GM18868 (cell line): ENCODE data around the gene HDLBP.

ENCODE experiments used
- ATAC-seq: cut with Tn5 transposase; IDR thresholded peaks from one replicate; pipeline ENCODE4 v1.9.1; 2021; ENCODE audit warnings: mild to moderate bottlenecking, moderate library complexity; ENCODE audit not compliant: unreplicated experiment

The HDLBP gene, protein sequence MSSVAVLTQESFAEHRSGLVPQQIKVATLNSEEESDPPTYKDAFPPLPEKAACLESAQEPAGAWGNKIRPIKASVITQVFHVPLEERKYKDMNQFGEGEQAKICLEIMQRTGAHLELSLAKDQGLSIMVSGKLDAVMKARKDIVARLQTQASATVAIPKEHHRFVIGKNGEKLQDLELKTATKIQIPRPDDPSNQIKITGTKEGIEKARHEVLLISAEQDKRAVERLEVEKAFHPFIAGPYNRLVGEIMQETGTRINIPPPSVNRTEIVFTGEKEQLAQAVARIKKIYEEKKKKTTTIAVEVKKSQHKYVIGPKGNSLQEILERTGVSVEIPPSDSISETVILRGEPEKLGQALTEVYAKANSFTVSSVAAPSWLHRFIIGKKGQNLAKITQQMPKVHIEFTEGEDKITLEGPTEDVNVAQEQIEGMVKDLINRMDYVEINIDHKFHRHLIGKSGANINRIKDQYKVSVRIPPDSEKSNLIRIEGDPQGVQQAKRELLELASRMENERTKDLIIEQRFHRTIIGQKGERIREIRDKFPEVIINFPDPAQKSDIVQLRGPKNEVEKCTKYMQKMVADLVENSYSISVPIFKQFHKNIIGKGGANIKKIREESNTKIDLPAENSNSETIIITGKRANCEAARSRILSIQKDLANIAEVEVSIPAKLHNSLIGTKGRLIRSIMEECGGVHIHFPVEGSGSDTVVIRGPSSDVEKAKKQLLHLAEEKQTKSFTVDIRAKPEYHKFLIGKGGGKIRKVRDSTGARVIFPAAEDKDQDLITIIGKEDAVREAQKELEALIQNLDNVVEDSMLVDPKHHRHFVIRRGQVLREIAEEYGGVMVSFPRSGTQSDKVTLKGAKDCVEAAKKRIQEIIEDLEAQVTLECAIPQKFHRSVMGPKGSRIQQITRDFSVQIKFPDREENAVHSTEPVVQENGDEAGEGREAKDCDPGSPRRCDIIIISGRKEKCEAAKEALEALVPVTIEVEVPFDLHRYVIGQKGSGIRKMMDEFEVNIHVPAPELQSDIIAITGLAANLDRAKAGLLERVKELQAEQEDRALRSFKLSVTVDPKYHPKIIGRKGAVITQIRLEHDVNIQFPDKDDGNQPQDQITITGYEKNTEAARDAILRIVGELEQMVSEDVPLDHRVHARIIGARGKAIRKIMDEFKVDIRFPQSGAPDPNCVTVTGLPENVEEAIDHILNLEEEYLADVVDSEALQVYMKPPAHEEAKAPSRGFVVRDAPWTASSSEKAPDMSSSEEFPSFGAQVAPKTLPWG (N-terminal part only)

DNA sequence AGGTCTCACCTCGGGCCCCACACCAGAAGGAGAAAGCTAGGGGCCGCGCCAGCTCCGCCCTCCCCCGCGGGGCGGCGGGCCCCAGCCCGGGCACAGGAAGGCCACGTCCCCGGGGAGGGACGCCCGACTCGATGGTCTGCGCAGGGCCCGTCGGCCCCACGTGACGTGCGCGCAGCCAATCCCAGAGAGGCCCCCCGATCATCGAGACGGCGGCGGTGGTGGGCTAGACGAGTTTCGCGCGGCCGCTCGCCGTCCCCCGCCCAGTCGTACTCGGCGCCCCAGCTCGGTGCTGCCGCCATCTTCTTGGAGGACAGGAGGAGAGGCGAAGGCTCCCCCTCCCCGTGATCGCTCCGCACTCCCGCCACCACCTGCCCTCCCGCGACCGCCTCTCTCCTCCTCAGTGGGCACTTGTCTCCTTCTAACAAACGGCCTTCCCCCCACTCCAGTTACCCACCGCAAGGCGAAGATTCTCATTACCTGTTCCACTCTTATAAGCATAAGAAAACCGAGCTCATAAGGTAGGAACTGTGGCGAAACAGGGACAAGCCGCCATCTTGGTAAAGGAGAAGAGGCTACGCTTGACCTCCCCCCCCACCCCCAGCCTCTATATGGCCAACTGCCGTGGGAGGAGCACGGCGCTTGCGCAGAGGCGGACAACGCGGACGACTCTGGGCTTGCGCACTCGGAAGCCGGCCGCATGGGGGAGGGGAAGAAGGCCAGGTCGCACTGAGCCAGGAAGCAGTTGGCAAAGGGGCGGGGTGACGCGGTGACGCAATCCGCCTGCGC, at the start of gene HDLBP:
TSS of gene HDLBP (minus strand) at position 580 of the 786 bp plus-strand sequence. CDS start 48,803 bp downstream, outside the sequence.
- ATAC-seq, result peak; percentile 68

DNA sequence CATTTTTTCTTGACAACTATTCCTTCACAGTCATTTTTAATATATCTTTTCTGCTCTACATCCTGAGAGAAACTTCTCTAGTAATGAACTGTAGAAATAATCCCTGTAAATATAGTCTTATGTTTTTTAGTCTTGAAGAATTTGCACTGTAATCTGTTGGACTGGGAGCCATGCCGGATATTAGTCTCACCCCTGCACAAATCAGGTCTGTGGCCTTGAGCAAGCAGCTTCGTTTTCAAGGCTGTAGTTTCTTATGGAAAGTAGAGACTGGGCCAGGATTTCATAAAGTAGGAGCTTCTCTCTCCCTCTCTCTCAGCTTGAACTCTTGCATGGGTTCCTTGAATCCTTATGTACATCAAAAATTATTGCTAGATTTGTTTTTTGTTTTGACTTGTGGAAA, 49.3 kb upstream of the HDLBP start:
- no peak for ATAC-seq

DNA sequence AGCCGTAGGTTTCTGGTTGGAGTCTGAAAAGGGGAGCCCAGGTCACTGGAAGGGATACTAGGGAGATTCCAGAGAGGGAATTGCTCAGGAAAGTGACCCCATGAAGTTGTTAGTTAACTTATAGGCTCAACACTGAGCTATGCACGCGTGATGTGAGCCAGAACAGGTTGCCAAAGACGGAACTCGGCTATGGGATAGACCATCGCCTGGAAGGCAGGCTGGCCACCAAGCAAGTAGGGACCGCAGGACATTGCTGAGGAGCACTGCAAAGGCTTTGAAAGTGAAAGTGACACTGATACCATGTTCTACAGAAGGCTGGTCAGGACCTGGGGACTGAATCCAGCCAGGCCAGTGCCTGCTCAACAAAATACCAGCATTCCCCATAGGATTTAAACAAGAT, 48.0 kb upstream of the HDLBP start:
- no peak for ATAC-seq

DNA sequence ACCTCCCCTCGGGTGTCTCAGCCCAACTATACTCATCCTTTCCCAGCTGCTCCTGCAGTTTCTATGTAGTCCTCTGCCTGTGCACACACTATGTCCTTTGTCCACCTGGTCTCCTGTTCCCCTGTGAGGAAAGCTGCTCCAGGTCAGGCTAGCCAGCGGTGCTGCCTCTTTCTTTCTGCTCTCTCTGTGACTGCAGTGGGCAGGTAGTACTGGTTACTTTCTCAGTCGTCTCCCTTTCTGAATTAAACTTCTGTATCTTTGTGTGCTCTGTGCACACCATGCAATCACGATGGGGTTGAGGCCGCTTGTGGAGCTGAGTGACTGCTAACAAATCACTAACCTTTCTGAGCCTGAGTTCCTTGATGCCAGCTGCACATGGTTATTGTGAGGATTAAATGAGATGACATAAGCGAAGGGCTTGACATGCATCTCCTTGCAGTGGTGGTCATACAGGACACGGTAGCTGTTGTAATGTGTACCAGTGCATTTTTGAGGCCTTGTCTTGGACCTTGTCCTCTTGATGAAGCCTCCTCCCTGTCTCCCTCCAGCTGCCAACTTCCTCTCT, 44.1 kb upstream of the HDLBP start:
- ATAC-seq, result no peak

DNA sequence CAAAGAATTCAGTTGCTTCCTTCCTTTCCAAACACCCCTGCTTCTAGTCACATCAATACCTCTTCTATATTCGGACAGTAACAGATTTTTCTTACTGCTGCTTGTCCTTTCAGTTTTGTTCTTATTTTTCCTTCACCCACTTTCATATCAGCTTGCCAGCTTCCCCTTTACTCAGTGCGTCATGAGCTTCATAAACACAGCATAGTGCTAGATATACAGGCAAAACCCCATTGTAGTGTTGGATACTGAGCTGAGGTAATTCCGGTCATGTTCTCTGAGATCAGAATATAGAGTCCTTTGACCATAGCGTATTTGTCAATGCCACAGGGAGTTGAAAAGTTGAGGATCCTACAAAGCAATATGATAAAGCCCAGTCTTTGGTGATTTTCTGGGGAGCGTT, 43.0 kb upstream of the HDLBP start:
- ATAC-seq, result peak; percentile 49

DNA sequence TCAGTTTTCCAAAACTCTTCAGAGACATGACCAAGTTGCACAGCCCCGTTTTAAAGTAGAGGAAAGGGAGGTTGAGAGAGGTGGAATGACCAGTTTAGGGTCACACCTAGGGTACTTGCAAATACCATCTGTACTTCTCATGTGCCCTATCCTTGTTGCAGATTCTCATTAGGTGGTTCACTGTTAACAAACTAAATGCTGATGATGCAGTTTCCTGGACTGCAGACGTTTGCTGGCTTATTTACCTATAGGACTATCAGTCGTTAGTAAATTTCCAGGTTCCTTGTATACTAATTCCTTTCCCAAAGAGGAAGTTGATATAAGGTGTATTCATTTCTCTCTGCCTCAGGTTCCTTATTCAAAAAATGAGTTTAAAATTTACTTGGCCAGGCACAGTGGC, 42.1 kb upstream of the HDLBP start:
- no peak for ATAC-seq

DNA sequence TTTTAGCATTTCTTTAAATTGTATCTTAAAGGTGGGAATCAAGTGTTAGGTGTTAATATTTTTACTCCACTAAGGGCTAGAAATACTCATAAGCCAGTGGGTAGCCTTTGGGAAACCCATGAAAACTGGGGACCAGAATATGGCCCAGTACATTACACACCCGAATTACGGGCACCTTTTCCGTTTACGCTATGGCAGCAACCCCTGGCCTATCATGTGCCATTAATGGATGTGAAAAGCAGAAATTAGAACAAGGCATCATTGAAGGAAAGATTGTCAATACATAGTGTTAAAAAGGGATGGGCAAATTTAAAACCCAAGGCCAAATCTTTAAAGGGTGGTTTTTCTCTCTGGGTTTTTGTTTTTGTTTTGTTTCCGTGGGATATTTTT, 41.4 kb upstream of the HDLBP start:
- ATAC-seq, result no peak

DNA sequence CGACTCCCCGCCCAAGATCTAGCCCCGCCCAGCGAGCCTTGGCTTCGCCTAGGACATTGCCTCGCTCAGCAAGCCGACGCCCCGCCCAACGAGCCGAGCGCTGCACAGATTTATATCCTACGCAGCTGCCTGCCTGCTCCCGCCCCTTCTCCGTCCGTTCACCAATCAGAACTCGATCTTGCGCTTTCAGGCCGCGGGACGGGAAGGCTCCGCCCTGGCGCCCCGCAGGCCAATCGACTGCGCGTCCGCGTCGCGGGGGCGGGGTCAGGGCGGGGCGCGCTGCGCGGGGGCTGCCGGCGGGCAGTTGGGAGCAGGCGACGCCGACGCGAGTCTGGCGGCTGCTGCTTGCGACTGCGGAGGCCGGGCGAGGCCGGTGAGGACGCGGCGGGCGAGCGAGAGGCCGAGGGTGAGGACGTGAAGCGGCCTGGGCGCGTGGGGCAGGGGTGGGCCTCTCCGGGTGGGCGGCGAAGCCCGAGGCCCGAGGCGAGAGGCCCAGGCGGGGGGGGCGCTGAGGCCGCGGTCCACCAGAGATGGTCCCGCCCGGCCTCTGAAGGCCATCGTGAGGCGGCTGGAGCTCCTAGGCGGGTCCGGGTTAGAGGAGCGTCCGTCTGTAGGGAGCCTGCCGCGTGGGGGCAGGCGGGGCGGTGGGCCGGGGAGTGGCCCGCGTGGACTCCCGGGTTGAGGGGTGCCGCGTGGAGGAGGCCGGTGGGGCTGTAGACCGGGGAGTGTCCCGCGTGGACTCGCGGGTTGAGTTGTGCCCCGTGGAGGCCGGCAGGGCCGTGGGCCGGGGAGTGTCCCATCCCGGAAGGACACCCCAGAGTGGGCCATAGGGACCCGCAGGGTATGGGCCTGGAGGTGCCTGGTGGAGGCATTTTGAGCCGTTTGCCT, 40.8 kb upstream of the HDLBP start, which contains the start of gene FARP2:
TSS of gene FARP2 (plus strand) at position 303 of the 888 bp plus-strand sequence. CDS start 16,823 bp downstream, outside the sequence.
- ATAC-seq, result peak; percentile 80

DNA sequence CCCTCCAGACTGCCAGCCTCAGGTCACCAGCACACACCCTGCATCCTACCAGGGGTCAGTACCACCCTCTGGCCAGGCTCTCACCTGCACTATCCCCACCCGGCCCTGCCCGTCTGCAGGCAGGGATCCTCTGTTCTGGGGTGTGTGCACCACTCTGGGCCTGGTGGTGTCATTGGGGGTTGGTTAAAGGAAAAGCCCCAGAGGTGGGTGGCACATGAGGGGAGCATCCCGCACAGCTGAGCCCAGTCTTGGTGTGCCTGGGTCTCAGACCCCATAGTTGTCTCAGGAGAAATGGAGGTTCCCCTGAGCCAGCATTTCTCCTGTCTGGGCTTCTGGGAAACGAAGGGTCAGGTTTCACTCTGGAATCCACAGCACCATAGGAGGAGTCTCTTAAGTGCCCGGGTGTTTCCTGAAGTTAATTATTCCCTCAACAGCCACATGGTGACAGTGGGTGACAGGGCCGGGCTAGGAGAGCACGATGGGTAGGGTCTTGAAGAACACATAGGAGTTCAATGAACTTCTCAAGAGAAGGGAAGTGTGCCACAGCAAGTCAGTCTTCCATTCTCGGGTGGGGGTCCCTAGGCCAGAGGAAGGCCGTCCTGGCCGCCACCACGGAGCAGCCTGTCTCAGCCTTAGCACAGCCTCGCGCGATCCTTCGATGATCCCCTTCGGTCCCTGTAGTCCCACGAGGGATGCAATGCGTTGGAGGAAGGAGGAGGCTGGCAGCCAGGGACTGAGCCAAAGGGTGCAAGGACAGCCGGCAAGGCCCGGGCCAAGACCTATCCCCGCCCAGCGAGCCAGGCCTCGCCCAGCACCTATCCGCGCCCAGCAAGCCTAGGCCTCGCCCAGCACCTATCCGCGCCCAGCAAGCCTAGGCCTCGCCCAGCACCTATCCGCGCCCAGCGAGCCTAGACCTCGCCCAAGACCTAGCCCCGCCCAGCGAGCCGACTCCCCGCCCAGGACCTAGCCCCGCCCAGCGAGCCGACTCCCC, 39.5 kb upstream of the HDLBP start:
- ATAC-seq, result no peak

DNA sequence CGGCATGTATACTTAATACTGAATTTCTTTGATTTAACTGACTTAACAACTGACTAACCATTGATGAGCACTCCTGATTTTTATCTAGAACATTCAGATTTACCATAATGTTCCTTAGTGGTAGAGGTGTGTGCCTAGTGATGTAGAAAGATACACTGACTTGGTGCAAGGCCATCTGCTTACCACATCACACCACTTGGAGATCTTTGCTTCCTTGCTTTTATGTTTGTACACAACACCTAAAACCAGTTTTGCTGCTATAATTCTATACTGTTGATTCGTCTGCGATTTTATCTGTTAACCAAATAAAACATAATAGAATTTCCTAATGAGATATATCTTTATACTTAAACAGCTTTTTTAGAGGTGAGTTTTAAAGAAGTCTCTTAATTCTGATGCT, 36.8 kb upstream of the HDLBP start:
- ATAC-seq, result no peak

DNA sequence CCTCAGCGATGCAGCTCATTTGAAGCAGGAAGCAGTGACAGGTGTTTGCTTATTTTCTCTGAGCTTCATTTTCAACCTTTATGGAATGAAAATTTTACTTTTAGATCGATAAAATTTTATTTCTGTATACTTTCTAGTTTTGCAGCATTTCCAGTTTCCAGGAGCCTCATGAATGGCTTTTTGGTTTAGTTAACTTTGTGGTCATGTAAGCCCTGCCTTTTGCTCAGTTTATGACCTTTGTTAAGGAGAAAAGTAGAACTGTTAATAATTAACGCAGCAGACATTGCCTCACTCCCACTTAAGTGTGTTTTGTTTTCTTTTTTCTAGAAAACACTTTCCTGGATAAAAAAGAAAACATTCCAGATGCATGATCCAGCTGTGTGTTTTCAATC, 36.2 kb upstream of the HDLBP start:
- ATAC-seq, result no peak

DNA sequence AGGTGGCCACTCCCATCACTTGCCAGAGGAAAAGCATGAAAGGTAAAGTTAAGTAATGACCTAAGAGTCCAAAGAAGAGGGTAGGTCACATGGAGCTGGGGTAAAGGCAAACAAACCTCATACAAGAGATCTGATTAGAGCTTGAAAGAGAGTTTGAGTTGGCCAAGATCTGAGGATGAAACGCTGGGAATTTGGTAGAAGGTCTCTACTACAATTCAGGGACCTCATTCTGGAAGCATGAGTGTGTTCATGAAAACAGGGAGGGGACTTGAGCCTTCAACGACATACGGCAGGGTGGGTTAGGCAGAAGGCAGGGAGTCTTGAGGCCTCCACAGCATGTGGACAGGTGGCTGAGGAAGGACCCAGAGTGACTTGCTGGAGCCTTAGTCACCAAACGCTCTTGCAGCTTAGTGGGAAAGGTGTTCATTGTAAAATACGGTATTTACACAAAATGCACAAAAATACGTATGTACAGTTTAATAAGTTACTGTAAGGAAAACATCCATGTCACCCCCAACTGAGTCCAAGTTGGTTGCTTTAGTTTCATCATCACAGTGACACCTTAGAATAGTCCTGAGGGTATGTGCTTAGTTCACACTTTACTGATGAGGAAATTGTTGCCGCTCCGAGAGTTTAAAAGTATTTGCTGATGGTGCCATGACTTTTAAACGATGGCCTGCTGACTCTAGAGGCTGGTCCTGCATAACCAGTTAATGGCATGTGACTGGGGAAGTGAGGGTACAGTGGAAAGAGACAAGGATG, 35.6 kb upstream of the HDLBP start:
- ATAC-seq, result no peak

DNA sequence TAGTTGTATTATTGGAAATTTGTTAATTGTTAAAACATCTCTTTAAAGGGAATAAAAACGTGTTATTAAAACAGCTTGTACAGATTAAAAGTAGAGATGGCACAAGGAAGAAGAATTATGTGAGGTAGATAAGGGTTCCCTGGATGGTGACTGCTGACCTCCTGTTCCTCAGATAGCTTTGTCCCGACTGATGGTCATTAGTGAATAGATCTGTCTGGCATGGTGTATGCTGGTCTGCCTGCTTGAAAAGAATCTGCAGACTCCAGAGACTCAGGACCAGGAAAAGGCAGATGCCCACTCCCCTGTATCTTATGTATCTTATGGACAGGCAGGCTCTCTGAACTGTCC, 35.0 kb upstream of the HDLBP start:
- no peak for ATAC-seq

DNA sequence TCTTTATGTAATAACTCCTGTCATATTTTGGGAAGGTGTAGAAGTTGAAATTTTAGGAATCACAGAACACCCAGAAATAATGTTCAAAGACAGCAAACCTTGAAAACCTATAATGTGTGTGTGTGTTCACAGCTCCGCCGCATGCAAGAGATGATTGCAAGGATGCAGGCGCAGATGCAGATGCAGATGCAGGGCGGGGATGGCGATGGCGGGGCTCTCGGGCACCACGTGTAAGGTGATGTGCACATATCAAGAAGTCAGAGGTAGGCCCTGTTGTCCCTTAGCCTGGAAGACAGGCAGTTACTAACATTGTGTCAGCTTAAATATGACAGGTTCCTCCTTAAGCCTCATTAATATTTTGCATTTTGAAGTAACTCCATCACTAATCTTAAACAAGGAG, 34.5 kb upstream of the HDLBP start:
- ATAC-seq, result no peak

DNA sequence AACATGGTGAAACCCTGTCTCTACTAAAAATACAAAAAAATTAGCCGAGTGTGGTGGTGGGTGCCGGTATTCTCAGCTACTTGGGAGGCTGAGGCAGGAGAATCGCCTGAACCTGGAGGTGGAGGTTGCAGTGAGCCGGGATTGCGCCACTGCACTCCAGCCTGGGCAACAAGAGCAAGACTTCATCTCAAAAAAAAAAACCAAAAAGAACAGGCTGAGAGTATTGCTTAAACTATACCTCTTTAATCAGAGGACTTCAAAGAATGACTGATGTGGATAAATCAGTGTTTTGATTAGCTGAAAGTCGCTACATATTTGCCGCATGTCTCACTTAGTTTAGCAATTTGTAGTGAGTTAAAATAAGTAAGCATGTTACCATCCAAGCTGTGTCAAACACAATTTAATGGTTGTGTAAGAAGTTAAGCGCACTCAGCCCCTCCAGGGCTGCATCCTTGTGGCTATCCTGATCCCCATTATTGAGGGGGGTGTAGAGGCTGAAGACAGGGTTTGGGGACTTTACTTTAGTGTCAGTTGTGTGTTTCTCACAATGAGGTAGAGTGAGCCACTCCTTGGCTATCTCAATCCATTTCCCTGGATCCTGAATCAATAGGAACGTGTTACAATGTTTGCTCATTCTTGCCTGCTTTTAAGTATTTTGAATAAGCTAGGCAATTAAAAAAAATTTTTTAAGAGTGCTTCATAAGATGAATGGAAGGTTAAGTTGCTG, 29.6 kb upstream of the HDLBP start:
- no peak for ATAC-seq

DNA sequence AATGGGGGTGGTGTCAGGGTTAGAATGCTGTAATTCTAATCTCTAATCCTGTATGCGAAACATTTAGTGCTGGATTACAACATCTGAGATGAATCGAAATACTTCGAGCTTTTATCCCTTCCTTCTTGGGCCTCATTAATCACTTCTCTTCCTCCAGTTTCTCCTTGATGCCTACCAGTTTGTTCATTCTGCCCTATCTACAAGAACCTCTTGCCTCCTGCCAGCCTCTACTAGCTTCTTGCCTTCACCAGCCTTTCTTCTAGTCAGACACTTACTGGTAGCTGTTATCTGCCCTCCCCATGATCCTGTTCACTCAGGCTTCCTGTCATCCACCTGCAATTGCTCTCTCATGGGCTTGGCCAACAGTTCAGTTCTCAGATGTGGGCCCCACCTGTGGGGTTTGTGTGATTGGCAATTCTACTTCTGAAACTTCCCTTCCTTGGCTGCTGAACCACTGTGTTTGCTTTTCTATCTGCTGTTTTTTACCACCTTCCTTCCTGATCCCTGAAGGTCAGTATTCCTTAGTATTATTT, 25.2 kb upstream of the HDLBP start:
- ATAC-seq, result no peak
